ENCODE data around the gene GUCY1A1.

GUCY1A1 gene

GRCh38 chr4:155666344-155667221, at the start of gene GUCY1A1:
TSS of gene GUCY1A1 (plus strand) at chr4:155666848. CDS start at chr4:155696868, 30,020 bp downstream.
- peaks cover 72% of the 10 kb centered on the region for H3K27me3 Mint-ChIP-seq
- H3K4me3 Mint-ChIP-seq: peak within 1 kb of the TSS; percentile 82 to 89
- DNase-seq (peak in 1 of 2 donors; percentile 10), ATAC-seq (peak; percentile 49)
- H3K4me1 Mint-ChIP-seq: peaks cover 9% of the 10 kb centered on the region
- H3K9me3 Mint-ChIP-seq: no peaks in the 10 kb centered on the region
- peak within 1 kb of the TSS in 1 of 2 donors; percentile 77 for H3K27ac Mint-ChIP-seq

GRCh38 chr4:155617296-155617695, 49.4 kb upstream of the GUCY1A1 start:
- DNase-seq (no peak), ATAC-seq (no peak)
- Mint-ChIP-seq H3K9me3 (no peaks in the 10 kb centered on the region), H3K4me1 (peaks cover 6% of the 10 kb centered on the region), H3K27me3 (peaks cover 5% of the 10 kb centered on the region), H3K4me3 (no peak overlapping the region), H3K27ac (no peak overlapping the region)

GRCh38 chr4:155618183-155618838, 48.3 kb upstream of the GUCY1A1 start:
- peaks cover 6% of the 10 kb centered on the region for H3K4me1 Mint-ChIP-seq
- ATAC-seq (no peak), DNase-seq (no peak)
- no peaks in the 10 kb centered on the region for H3K9me3 Mint-ChIP-seq
- no peaks in the 10 kb centered on the region for H3K27me3 Mint-ChIP-seq
- H3K27ac Mint-ChIP-seq: no peak overlapping the region
- no peak overlapping the region for H3K4me3 Mint-ChIP-seq

- DNase-seq: no peak
- H3K27ac Mint-ChIP-seq: no peak overlapping the region
- no peaks in the 10 kb centered on the region for H3K27me3 Mint-ChIP-seq
- H3K4me1 Mint-ChIP-seq: peaks cover 7% of the 10 kb centered on the region
- H3K9me3 Mint-ChIP-seq: no peaks in the 10 kb centered on the region
- no peak overlapping the region for H3K4me3 Mint-ChIP-seq
- no peak for ATAC-seq
Observed at GRCh38 chr4:155620637-155621036, 46.0 kb upstream of the GUCY1A1 start.

GRCh38 chr4:155624478-155624877, 42.2 kb upstream of the GUCY1A1 start:
- no peak for ATAC-seq
- no peak overlapping the region for H3K27ac Mint-ChIP-seq
- no peak for DNase-seq
- peaks cover 22% of the 10 kb centered on the region for H3K4me1 Mint-ChIP-seq
- no peaks in the 10 kb centered on the region for H3K9me3 Mint-ChIP-seq
- H3K27me3 Mint-ChIP-seq: no peaks in the 10 kb centered on the region
- H3K4me3 Mint-ChIP-seq: no peak overlapping the region

- no peaks in the 10 kb centered on the region for H3K9me3 Mint-ChIP-seq
- no peak overlapping the region for H3K4me3 Mint-ChIP-seq
- H3K4me1 Mint-ChIP-seq: peaks cover 32% of the 10 kb centered on the region
- no peak for DNase-seq
- no peaks in the 10 kb centered on the region for H3K27me3 Mint-ChIP-seq
- H3K27ac Mint-ChIP-seq: no peak overlapping the region
- no peak for ATAC-seq
Observed at GRCh38 chr4:155626561-155626960, 40.1 kb upstream of the GUCY1A1 start.

GRCh38 chr4:155629183-155629825, 37.3 kb upstream of the GUCY1A1 start:
- Mint-ChIP-seq H3K27me3 (peaks cover 2% of the 10 kb centered on the region), H3K27ac (no peak overlapping the region), H3K4me3 (peak overlapping the region in 1 of 2 donors; percentile 33), H3K4me1 (peaks cover 27% of the 10 kb centered on the region), H3K9me3 (no peaks in the 10 kb centered on the region)
- DNase-seq: no peak
- ATAC-seq: no peak

GRCh38 chr4:155629956-155630355, 36.7 kb upstream of the GUCY1A1 start:
- peak overlapping the region in 1 of 2 donors; percentile 23 for H3K27ac Mint-ChIP-seq

GRCh38 chr4:155632310-155632840, 34.3 kb upstream of the GUCY1A1 start:
- Mint-ChIP-seq H3K4me3 (no peak overlapping the region), H3K4me1 (peaks cover 26% of the 10 kb centered on the region), H3K9me3 (no peaks in the 10 kb centered on the region), H3K27ac (no peak overlapping the region), H3K27me3 (peaks cover 21% of the 10 kb centered on the region)
- ATAC-seq (no peak), DNase-seq (no peak)

More at GRCh38 chr4:155629956-155630355, 36.7 kb upstream of the GUCY1A1 start:
- DNase-seq (no peak), ATAC-seq (no peak)
- Mint-ChIP-seq H3K4me1 (peaks cover 26% of the 10 kb centered on the region), H3K27me3 (peaks cover 9% of the 10 kb centered on the region), H3K4me3 (peak overlapping the region in 1 of 2 donors; percentile 33), H3K9me3 (no peaks in the 10 kb centered on the region)

- DNase-seq (no peak), ATAC-seq (no peak)
- H3K4me3 Mint-ChIP-seq: no peak overlapping the region
- peaks cover 17% of the 10 kb centered on the region for H3K4me1 Mint-ChIP-seq
- H3K27me3 Mint-ChIP-seq: peaks cover 21% of the 10 kb centered on the region
- H3K9me3 Mint-ChIP-seq: no peaks in the 10 kb centered on the region
- no peak overlapping the region for H3K27ac Mint-ChIP-seq
Observed at GRCh38 chr4:155638195-155638965, 28.3 kb upstream of the GUCY1A1 start.

- Mint-ChIP-seq H3K27ac (no peak overlapping the region), H3K27me3 (peaks cover 13% of the 10 kb centered on the region), H3K9me3 (no peaks in the 10 kb centered on the region), H3K4me3 (peak overlapping the region; percentile 1 to 14), H3K4me1 (peaks cover 17% of the 10 kb centered on the region)
- ATAC-seq (peak; percentile 69), DNase-seq (no peak)
Observed at GRCh38 chr4:155639704-155640523, 26.7 kb upstream of the GUCY1A1 start.

GRCh38 chr4:155640751-155641150, 25.9 kb upstream of the GUCY1A1 start:
- peaks cover 8% of the 10 kb centered on the region for H3K27me3 Mint-ChIP-seq
- DNase-seq: no peak
- H3K9me3 Mint-ChIP-seq: no peaks in the 10 kb centered on the region
- H3K27ac Mint-ChIP-seq: no peak overlapping the region
- no peak overlapping the region for H3K4me3 Mint-ChIP-seq
- ATAC-seq: no peak
- peaks cover 17% of the 10 kb centered on the region for H3K4me1 Mint-ChIP-seq

- DNase-seq: no peak
Observed at GRCh38 chr4:155643087-155643486, 23.6 kb upstream of the GUCY1A1 start.

GRCh38 chr4:155646001-155646400, 20.6 kb upstream of the GUCY1A1 start:
- Mint-ChIP-seq H3K27ac (no peak overlapping the region), H3K4me1 (no peaks in the 10 kb centered on the region), H3K27me3 (no peaks in the 10 kb centered on the region), H3K4me3 (no peak overlapping the region), H3K9me3 (no peaks in the 10 kb centered on the region)
- DNase-seq (no peak), ATAC-seq (no peak)

More at GRCh38 chr4:155643087-155643486, 23.6 kb upstream of the GUCY1A1 start:
- Mint-ChIP-seq H3K27me3 (no peaks in the 10 kb centered on the region), H3K4me3 (no peak overlapping the region), H3K4me1 (peaks cover 17% of the 10 kb centered on the region), H3K27ac (no peak overlapping the region), H3K9me3 (no peaks in the 10 kb centered on the region)
- no peak for ATAC-seq
